Stimulated activated naive CD8-positive, alpha-beta T cell treated with anti-CD3 and anti-CD28 coated beads, Interleukin-15, Interleukin-2, amounts not matched to agents 100 U/mL and 50 U/mL, for 24 hours (primary cell): ENCODE data around the gene JPH4.
"Not testable (repeated sequence)": the region's sequence is repeated elsewhere in the genome, so short reads cannot be mapped to it uniquely, and the experiment has no call there.

Source experiments
- ATAC-seq: fragments of 150-1000 bp; cut with Tn5 transposase; one replicate; pipeline ENCODE4 v1.10.0; 2021
- DNase-seq: peaks from one replicate; pipeline ENCODE4 v3.0.0; 2021

The JPH4 gene

GRCh38 chr14:23546450-23547035 is 32.0 kb downstream of the JPH4 start:
- ATAC-seq (no peak), DNase-seq (no peak)

DNA sequence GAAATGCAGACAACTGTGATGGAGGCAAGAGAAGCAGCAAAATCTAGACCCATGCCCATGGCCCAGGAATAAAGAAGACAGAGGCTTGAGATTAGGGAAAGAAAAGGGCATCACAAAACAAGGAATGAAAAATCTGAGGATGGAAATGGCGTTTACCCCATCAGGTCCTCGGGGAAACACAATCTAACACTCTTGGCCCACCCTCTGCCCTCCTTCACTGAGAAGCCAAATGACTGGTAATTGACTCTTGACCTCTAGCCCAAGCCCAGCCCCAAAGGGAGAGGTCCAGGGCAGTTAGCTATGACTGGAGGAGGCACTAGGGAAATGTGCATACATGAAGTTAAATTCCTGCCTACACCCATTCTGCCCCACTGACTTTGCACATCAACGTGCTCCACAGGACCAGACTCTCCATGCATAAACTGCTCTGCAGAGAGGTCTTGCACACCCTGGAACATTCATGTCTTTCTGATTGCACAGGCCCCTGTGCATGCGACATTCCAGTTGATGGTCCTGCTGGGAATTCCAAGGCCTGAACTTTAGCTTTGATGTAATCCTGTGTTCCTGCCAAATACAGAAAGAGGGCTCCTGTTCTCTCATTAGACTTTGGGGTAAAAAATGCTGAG is 32.7 kb downstream of the JPH4 start:
- ATAC-seq, result no peak
- no peak for DNase-seq

- no peak for ATAC-seq
- DNase-seq, result no peak
Measured at GRCh38 chr14:23544511-23545447, 33.8 kb downstream of the JPH4 start.

GRCh38 chr14:23543403-23543802 is 35.2 kb downstream of the JPH4 start:
- ATAC-seq (no peak), DNase-seq (no peak)

- DNase-seq, result no peak
- ATAC-seq, result no peak
Measured at GRCh38 chr14:23542261-23542660, 36.3 kb downstream of the JPH4 start.

GRCh38 chr14:23540141-23540469 is 38.5 kb downstream of the JPH4 start:
- ATAC-seq (no peak), DNase-seq (no peak)

DNA sequence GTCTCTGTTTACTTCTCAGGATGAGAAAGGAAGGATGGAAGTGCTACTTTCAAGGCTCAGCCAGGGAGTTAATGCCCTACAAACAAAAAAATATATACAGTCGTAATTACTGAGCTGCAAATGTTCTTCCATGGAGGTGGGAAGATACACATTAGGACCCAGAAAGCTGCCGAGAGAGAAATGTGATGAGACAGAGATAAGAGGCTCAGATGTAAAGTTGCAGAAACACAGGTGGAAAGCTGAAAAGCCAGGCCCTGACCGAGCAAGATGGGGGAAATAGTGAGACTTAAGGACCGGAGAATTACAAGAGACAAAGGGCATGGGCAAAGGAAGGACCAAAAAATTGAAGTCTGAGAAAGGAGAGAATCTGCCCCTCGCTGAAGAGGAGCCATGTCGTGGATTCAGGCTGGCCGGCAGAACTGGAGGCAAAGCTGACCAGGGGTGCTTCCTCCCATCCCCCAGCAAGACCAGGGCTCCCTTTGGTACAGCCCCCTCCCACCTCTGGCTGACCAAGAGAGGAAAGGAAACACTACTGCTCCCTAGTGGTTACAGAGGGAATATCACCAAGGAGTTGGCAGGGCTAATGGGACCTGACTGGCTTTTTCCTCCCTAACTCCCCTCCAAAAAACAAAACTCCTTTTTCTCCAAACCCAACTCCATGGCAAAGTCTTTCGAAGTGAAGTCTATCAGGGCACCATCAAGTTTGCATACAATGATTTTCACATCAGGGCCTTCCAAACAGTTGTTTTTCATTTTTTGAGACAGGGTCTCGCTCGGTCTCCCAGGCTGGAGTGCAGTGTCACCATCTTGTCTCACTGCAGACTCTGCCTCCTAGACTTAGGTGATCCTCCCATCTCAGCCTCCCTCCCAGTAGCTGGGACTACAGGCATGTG is 39.1 kb downstream of the JPH4 start:
- DNase-seq, result no peak
- ATAC-seq, result peak; percentile 52

GRCh38 chr14:23538785-23539184 is 39.8 kb downstream of the JPH4 start:
- DNase-seq, result no peak
- ATAC-seq, result no peak

- no peak for ATAC-seq
- DNase-seq, result no peak
Measured at GRCh38 chr14:23538050-23538718, 40.4 kb downstream of the JPH4 start.

- DNase-seq, result no peak
- ATAC-seq, result peak; percentile 30
Measured at GRCh38 chr14:23537351-23538049, 41.1 kb downstream of the JPH4 start.

DNA sequence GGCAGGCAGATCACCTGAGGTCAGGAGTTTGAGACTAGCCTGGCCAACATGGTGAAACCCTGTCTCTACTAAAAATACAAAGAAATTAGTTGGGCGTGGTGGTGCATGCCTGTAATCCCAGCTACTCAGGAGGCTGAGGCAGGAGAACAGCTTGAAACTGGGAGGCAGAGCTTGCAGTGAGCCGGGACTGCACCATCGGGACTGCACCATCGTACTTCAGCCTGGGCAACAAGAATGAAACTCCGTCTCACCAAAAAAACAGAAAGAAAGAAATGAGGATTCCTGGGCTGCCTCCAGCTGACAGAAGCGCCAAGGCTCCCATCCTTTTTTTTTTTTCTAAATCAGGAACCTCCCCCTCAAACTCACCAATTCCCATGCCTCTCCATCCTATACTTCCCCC is 41.7 kb downstream of the JPH4 start:
- DNase-seq, ATAC-seq: not testable (repeated sequence)

GRCh38 chr14:23536494-23536893 is 42.1 kb downstream of the JPH4 start:
- DNase-seq (no peak), ATAC-seq (no peak)

DNA sequence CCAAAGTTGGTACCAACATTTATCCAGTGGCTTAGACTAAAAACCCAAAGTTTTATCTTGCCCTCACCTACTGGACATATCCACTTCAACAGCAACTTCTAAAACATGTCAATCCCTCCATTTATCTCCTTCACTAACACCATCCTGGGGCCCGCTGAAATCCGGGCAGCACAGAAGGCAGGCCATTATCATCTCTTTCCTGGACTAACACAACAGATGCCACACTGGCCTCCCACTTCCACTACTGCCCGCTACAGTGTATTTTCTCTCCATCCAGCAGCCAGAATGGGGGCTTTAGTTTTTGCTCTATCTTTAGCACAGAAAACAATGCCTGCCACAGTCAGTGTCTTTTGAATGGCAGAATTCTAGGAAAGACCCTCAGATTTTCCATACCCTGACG is 42.6 kb downstream of the JPH4 start:
- ATAC-seq (no peak), DNase-seq (no peak)

DNA sequence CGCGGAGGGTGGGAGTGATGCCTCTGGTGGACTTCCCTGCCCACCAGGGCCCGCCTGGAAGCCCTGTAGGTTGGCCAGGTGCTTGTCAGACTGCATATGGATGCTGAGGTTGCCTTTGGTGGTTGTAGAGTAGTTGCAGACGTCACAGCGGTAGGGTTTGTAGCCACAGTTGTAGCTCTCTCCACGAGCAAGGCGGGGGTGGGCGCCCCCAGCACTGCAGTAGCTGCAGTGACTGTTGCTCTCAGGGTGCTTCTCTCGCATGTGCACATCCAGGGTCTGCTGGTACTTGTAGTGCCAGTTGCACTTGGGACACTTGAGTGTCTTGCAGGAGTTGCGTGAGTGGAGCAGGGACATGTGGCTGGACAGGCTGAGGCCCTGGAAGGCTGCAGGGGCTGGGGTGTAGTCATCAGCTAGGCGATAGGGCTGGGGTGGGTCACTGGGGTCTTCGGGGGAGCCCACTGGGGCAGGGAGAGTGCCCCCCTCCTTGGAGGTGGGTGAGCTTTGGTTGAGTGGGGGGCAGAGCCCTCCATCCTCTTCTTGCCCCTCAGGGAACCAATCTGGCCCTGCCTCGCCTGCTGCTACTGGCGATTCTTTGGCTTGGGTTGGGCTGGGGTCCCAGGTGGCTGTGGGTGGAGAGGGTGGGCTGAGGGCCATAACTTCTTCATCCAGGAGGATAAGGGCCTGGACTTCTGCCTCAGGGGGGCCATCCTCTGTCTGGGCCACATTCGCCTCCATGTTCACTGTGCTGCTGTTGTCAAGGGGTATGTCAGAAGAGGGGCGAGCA is 44.7 kb downstream of the JPH4 start:
- no peak for DNase-seq
- ATAC-seq, result no peak

DNA sequence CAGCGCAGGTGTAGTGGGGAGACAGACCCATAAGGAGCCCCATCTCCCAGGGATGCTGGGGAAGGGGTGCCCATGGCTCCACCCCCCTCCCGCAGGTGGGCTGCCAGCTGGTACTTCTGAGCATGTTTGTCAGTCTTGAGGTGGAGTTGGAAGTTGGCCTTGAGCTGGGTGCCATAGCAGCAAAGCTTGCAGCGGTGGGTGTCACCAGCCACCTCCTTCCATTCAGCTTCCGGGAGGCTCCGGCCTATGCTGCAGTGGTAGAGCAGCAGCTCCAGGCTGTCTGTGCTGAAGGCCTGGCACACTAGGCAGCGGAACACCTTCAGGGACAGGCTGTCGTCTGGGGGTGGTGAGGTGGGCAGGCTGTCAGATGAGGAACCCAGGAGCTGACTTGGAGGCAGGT is 45.9 kb downstream of the JPH4 start:
- no peak for ATAC-seq
- no peak for DNase-seq

- ATAC-seq (no peak), DNase-seq (no peak)
Measured at GRCh38 chr14:23531391-23531790, 47.2 kb downstream of the JPH4 start.

GRCh38 chr14:23530375-23531055 is 48.1 kb downstream of the JPH4 start:
- DNase-seq, result no peak
- no peak for ATAC-seq

GRCh38 chr14:23529016-23529415 is 49.6 kb downstream of the JPH4 start:
- DNase-seq (no peak), ATAC-seq (no peak)

DNA sequence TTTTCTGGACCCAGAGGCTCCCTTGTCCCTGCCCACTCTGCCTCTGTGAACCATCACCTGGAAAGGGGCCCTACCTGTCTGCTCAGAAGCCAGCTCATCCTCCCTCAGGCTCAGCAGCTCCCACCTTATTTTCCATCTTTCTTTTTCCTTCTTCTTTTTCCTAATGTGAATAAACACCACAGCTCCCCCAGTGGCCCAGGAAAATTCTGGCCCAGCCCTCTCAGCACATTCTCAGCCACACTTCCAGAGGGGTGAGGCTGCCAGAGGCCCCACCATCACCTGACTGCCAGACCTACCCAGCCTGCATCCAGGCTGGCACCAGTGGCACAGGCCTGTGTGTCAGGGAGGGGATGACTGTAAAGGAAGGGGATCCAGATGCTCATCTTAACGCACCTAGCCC is 50.0 kb downstream of the JPH4 start:
- DNase-seq (no peak), ATAC-seq (no peak)

DNA sequence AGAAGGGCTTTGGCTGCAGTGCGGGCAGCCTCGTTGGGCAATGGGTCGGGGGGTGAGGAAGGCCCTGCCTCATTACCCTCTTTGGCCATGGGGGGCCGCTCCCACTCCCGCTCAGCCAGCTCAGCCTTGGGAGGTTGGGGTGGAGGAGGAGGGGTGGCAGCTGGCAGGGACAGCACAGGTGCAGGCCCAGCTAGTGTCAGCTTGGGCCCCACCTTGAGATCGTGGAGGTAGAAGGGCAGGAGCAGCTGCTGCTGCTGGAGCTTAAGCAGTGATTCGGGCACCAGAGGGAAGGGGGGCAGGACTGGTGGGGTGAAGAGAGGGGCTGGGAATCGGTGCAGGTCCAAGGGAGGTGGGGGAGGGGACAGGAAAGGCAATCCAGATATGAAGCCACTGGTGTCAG is 53.0 kb downstream of the JPH4 start:
- DNase-seq, result no peak
- ATAC-seq, result no peak
